GM18505 (cell line): Measurements from ENCODE around the gene EPHA3.

Experiments used
- ATAC-seq: cut with Tn5 transposase; IDR thresholded peaks from one replicate; pipeline ENCODE4 v1.9.1; 2021; ENCODE audit not compliant: unreplicated experiment
- POLR2A ChIP-seq: IDR thresholded peaks from 4 replicates; pipeline ENCODE4 v1.6.1; 2011; ENCODE audit warnings: borderline replicate concordance; ENCODE audit not compliant: insufficient read depth, insufficient read length; ENCODE audit errors: extremely low read depth

Gene EPHA3

DNA sequence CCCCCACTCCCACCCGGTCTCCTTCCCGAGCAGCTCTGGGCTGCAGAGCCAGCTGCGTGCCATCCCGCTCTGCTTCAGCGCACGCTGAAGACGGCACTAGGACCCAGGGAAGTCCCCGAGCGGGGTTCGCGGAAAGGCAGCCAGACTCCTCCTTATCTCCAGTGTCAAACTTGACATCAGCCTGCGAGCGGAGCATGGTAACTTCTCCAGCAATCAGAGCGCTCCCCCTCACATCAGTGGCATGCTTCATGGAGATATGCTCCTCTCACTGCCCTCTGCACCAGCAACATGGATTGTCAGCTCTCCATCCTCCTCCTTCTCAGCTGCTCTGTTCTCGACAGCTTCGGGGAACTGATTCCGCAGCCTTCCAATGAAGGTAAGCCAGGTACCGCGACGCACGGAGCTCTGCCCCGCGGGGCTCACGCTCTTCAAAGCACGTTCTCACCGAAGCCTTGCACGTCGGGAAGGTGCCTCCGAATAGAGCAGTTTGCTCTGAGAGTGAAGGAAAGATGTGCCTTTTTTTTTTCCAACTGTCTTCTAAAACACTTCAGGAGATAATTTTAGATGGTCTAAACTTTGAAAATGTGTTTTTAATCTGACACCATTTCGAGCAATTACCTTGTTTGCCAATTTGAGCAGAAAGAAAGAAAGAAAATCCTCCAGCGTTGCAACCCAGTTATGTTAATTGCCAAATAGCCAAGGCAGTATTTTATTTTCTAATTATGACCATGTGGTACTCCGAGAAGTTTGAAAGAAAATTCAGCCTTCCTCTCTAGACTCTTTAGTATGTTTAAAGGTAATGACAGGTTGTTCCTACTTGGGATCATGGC is at the start of gene EPHA3:
Gene EPHA3 (plus strand): TSS at position 161 of the 830 bp plus-strand sequence. CDS start 128 bp downstream, at position 289.
- peak; percentile 97 for ATAC-seq
- no peak for TF ChIP-seq POLR2A

DNA sequence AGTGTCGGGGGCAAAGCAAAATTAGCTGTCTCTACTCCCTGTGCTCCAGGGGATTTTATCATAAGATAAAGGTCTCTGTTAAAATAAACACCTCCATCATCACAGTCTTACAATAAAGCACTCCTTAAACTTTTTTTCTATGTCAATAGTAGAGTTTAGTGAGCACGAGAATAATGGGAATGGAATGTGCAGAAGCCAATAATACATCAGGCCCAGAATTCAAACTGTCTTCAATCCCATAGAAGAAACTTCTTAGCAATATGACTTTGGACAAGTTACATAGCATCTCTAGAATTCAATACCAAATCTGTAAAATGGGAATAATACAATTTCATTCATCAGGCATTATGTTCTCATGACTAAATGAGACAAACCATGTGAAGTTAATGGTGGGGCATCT is 49.0 kb upstream of the EPHA3 start:
- ATAC-seq, result no peak
- TF ChIP-seq POLR2A, result no peak

DNA sequence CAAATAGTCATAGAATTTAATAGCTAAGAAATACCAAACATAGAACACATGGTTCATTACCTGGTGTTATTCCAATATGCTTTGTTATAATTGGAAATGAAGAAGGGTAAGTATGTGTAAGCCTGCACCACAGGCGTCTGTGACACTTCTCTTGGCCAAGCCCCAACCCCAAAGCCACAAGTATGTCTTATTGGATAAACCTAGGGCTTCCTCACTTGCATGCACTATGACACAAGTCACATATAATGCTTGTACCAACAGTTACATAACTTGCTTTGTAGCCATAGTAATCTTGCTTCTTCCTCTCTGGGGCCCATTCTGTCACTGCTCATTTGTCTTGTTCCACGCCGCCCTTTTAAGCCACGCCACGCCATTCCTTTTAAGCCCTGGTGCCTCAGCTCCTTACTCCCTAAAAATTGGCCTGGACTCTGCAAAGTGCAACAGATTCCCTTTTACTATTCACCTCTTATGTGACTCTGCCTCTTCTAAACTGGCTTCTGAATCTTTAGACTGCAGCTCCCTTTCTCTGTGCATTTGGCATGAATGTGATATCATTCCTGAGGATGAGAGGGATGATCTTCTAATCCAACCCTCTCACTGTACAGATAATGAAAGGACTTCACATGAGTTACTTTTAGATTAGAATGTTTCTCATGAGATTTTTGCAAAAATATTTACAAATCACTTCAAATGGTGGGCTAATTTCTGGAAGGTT is 48.1 kb upstream of the EPHA3 start:
- no peak for TF ChIP-seq POLR2A
- no peak for ATAC-seq

DNA sequence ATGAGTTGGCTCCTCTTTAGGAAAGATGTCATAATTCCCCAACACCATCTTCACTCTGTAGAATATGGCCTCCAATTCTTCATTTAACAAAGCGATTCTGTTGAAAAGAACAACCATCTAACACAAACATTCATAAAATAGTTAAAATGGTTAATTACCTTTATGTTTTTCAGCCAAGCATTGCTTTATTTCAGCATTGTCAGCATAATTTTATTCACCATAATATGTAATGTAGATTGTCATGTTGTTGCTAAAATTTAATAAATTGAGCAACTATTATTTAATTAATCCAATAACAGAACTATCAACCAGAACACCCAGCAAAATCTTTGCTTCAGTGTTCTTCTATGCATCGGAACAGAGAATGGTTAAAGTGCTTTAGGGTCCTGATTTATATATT is 46.2 kb upstream of the EPHA3 start:
- ATAC-seq, result no peak
- TF ChIP-seq POLR2A, result no peak

DNA sequence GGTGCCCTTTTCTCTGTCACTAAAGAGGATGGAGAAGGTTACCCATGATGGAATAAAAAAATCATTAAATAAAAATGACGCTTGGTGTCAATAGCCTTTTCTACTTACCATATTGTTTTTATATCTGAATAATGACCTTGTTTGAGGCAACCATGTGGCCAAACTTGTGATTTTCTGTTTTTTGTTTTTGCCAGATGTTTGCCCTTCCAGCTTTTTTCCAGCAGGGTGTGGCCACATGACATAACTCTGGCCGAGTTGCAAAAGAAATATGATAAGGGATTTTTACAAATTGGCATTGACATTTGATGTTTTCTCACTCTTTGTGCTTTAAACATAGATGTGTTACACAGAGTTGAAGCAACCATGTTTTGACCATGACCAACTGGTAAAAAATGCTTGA is 39.7 kb upstream of the EPHA3 start:
- TF ChIP-seq POLR2A, result no peak
- ATAC-seq, result no peak

DNA sequence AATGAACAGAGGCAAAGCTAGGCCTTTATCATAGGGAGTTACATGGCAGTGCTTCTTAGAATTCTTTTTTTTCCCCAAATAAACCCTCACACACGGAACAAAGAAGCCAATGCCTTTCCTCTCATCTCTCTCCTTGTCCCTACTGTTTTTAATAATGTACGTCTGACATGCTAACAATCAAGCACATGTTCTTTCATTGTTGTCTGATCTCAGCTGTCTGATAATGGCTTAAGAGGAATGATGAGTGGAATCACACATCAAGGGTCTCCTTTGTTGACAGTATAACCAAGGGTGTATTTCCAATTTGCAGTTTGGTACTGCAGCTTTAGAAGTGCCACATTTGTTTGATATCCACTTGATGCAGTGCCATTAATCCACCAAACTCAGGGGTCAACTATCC is 34.8 kb upstream of the EPHA3 start:
- ATAC-seq, result no peak
- TF ChIP-seq POLR2A, result no peak

DNA sequence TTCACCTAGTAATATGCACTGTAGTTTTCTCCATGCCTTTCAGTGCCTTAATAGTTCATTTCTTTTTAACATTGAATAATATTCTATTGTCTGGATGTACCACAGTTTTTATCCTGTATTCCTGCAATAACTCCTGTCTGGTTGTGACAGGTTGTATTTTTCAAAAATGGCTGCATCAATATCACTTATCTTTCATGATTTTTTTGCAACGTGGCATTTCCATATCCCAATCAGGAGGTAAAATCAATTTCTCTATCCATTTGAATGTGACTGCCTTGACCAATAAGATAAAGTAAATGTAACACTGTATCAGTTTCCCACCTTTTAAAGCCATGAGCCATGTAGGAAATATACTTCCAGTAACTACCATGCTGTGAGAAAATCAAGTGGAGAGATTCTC is 27.5 kb upstream of the EPHA3 start:
- TF ChIP-seq POLR2A, result no peak
- no peak for ATAC-seq

DNA sequence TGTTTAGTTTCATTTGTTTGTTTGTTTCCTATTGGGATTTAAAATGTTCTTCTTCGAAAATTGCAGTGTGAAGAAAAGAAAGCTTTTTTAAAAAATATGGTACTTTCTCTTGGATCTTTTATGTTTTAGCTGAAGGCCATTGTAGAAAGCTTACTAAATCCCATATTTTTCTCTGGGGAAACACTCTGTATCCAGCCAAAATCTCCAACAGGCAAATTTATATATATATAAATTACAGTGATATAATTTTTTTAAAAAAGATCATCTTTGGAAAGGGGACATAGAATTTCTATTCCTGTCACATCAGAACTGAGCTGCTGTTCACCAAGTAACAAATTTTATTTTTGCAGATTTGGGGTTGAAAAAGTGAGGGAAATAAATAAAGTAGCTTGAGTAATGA is 19.6 kb upstream of the EPHA3 start:
- ATAC-seq, result no peak
- TF ChIP-seq POLR2A, result no peak

DNA sequence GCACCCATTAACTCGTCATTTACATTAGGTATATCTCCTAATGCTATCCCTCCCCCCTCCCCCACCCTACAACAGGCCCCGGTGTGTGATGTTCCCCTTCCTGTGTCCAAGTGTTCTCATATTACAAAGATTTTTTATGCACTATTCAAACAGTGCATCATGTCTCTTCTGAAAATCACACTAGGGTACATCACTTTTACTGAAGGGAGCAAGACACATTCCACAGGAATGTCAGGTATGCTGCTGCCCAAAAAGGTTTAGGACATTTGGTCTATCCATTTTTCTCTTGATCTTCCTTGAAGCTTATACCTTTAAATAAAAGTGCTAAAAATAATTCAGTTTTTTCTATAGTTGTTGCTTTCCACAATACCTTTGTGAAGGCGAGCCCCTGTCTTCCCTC is 9.2 kb upstream of the EPHA3 start:
- TF ChIP-seq POLR2A, result no peak
- ATAC-seq, result no peak

DNA sequence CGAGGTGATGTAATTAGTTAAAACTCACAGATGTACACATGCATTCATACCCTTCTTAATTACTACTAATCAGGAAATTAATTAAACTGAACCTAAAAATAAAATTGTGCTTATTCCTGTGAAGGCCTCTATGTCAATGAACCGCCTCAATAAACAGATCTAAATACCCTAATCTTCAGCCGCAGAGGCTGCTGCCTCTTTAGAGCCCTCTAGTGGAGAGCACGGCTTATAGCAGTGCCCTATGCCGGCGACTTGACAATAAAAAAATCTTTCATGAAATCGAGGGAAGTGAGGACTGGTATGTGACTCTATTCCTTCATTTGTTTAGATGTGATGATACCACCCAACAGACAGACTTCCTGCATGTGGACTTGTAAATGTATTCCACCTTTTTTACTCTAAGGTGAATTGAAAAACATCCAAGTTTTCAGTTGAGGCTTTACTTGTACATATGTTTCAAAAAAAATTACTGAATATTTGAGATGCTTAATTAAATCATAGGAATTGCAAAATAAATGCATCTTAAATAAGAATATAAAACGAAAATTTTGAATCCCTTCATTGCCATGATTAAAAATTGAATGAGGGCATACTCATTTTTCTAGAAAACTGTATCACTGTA is 8.3 kb upstream of the EPHA3 start:
- no peak for TF ChIP-seq POLR2A
- peak; percentile 97 for ATAC-seq

DNA sequence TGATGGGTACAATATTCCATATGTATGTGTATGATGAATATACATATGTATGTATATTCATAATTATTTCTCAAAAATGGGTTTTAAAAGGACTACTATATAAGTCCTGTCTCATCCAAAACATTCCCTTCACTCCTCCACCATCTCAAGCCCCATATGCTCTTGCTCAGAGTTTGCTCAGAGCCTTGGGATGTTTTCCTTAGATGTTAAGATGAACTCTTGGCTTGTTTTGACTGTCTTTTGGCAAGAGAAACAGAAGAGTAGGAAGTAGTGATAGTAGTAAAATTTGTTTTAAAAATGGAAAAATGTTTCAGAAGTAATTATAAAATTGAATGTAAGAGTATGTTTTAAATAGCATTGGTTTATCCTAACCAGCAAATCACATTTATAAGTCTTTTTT is 6.2 kb upstream of the EPHA3 start:
- no peak for ATAC-seq
- no peak for TF ChIP-seq POLR2A

DNA sequence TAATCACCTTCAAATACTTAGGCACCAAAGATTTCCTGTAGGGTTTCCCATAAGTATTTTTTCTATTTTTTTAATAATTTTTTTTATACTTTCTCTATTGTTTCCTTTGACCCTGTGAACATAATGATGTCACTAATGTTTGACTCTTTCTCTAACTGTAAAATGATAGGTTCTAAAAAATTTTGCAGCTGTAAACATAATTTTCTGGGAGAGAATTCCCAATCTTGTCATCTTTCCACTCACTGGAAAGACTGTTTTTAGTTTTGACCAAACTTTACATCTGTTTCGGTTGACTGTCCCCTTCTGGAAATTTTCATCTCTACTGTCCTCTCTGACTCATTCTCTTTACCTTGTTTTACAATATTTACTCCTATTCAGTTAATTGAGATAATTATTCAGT is 5.5 kb upstream of the EPHA3 start:
- no peak for ATAC-seq
- no peak for TF ChIP-seq POLR2A

DNA sequence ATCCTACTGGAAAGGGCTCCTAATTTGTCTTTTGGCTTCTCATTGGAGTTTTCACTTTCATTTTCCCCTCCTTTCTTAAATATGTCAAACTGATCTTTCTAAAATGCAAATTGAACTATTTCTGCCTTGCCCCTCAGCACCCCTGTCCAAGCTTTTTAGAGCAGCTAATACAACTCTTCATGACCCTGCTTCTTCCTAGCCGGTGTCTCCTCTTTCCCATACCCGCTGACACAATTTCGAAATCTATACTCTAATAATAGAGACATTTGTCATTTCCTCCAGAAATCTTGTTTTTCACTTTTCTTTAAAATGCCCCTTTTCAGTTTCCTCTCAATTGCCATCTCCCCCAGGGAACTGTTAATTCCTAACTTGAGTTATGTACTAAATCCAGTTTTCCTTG is 2.9 kb upstream of the EPHA3 start:
- TF ChIP-seq POLR2A, result no peak
- no peak for ATAC-seq

DNA sequence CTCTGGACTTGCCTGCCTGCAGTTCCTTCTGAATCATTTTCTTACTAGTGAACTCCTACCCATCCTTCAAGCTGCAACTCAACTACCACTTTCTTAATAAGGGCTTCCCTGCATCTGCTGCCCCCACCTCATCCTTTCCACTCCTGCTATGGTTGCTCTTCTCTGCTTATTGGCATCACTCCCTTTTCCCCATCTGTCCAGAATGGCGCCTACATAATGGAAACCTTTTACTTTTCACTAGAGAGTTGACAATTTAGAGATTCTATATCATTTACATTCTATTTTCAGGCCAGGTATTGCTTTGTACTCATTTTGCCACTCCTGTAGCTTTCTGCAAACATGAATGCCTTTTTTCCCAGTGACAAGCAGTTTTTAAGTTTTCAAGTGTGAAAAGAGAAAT is 1.9 kb upstream of the EPHA3 start:
- TF ChIP-seq POLR2A, result no peak
- no peak for ATAC-seq

DNA sequence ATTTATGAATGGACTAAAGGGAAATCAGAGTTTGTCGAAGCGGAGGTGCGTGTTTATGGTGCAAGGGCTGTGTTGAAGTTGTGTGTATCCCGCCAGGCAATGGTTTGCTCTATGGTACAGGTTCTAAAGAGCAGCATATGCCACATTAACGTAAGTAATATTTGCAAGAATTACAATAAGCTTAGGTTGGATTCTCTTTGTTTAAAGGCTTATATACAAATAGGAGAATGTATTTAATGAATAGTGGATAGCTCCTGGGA is 800 bp downstream of the EPHA3 start:
- ATAC-seq, result no peak
- TF ChIP-seq POLR2A, result no peak

DNA sequence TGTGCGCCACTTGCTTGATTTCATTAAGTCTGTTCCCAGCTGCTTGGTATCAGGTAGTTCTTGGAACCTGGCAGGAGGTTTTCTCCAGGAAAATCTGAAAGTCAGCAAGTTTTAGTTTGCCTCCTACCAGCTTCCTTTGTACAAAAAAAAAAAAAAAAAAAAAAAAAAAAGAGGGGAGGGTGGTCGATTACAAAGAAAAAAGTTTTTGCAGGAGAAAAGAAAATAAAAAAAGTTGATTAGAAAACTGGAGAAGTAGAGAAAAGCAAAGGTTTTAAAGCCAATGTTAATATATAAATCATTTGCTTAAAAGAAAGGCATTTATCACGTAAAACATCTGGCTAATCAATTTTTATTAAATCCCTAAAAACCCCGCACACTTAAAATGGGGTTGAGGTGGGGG is 5.9 kb downstream of the EPHA3 start:
- no peak for TF ChIP-seq POLR2A
- no peak for ATAC-seq
